NOMO-1 treated with DMSO at 0.1 percent for 48 hours (cell line): Measurements from ENCODE around the gene CCDC78.
A peak's percentile ranks its signal among the peaks of the same experiment; 100 is the strongest.

Source experiments
- DNase-seq: peaks from one replicate; lab custom pipeline; 2025; ENCODE audit not compliant: unreplicated experiment; lab: John Stamatoyannopoulos, UW

Gene CCDC78

GRCh38 chr16:711548-712320 is 14.5 kb downstream of the CCDC78 start:
- DNase-seq: peak; percentile 53

- DNase-seq: no peak
These were observed 15.2 kb downstream of the CCDC78 start for GRCh38 chr16:711084-711483.

- DNase-seq: no peak
These were observed 15.7 kb downstream of the CCDC78 start for GRCh38 chr16:710500-711075.

GRCh38 chr16:709566-710499 is 16.4 kb downstream of the CCDC78 start:
- no peak for DNase-seq

GRCh38 chr16:708959-709358 is 17.3 kb downstream of the CCDC78 start:
- no peak for DNase-seq

GRCh38 chr16:708019-708418 is 18.2 kb downstream of the CCDC78 start:
- DNase-seq: no peak

- no peak for DNase-seq
These were observed 19.1 kb downstream of the CCDC78 start for GRCh38 chr16:707062-707538.

- no peak for DNase-seq
These were observed 19.8 kb downstream of the CCDC78 start for GRCh38 chr16:706189-707061.

GRCh38 chr16:705431-706188 is 20.6 kb downstream of the CCDC78 start, which contains the start of gene FBXL16:
Gene FBXL16 (minus strand): TSS chr16:705801. CDS start chr16:697405, 8,396 bp downstream.
- no peak for DNase-seq

GRCh38 chr16:704552-705380 is 21.5 kb downstream of the CCDC78 start:
- DNase-seq: no peak

- no peak for DNase-seq
These were observed 22.2 kb downstream of the CCDC78 start for GRCh38 chr16:704047-704446.

- no peak for DNase-seq
These were observed 22.8 kb downstream of the CCDC78 start for GRCh38 chr16:703406-703805.

GRCh38 chr16:702341-702740 is 23.9 kb downstream of the CCDC78 start:
- DNase-seq: no peak

- DNase-seq: no peak
These were observed 25.3 kb downstream of the CCDC78 start for GRCh38 chr16:700684-701584.

- no peak for DNase-seq
These were observed 27.2 kb downstream of the CCDC78 start for GRCh38 chr16:698911-699671.

GRCh38 chr16:695355-696089 is 30.7 kb downstream of the CCDC78 start:
- peak; percentile 44 for DNase-seq
